ENCODE data around the gene TUBGCP3.
A peak's percentile ranks its signal among the peaks of the same experiment; 100 is the strongest.
"Not testable (repeated sequence)": the region's sequence is repeated elsewhere in the genome, so short reads cannot be mapped to it uniquely, and the experiment has no call there.

The TUBGCP3 gene

GRCh38 chr13:112513761-112514160, 74.2 kb downstream of the TUBGCP3 start:
- no peak for DNase-seq
- TF ChIP-seq POLR2A (IDR thresholded peaks at IDR 0.05; ENCODE audit: low read length) = no peak
- TF ChIP-seq GATA1 (IDR thresholded peaks at IDR 0.05; ENCODE audit: low read depth, low read length) = no peak

- no peak for DNase-seq
- TF ChIP-seq GATA1 (IDR thresholded peaks at IDR 0.05; ENCODE audit: low read depth, low read length) (no peak), POLR2A (IDR thresholded peaks at IDR 0.05; ENCODE audit: low read length) (no peak)
These were observed 76.8 kb downstream of the TUBGCP3 start for GRCh38 chr13:112510987-112511685.

GRCh38 chr13:112510002-112510780, 77.8 kb downstream of the TUBGCP3 start:
- DNase-seq = peak; percentile 53 to 57
- TF ChIP-seq POLR2A (IDR thresholded peaks at IDR 0.05; ENCODE audit: low read length) (no peak), GATA1 (IDR thresholded peaks at IDR 0.05; ENCODE audit: low read depth, low read length) (no peak)

GRCh38 chr13:112509190-112509589, 78.8 kb downstream of the TUBGCP3 start:
- DNase-seq = no peak
- TF ChIP-seq GATA1 (IDR thresholded peaks at IDR 0.05; ENCODE audit: low read depth, low read length) (no peak), POLR2A (IDR thresholded peaks at IDR 0.05; ENCODE audit: low read length) (no peak)

GRCh38 chr13:112506046-112506445, 81.9 kb downstream of the TUBGCP3 start:
- TF ChIP-seq POLR2A (IDR thresholded peaks at IDR 0.05; ENCODE audit: low read length) (no peak), GATA1 (IDR thresholded peaks at IDR 0.05; ENCODE audit: low read depth, low read length) (no peak)
- no peak for DNase-seq

- no peak for DNase-seq
- TF ChIP-seq GATA1 (IDR thresholded peaks at IDR 0.05; ENCODE audit: low read depth, low read length) (no peak), POLR2A (IDR thresholded peaks at IDR 0.05; ENCODE audit: low read length) (no peak)
These were observed 91.8 kb downstream of the TUBGCP3 start for GRCh38 chr13:112496166-112496565.

- no peak for DNase-seq
- no peak for TF ChIP-seq GATA1 (IDR thresholded peaks at IDR 0.05; ENCODE audit: low read depth, low read length)
- TF ChIP-seq POLR2A (IDR thresholded peaks at IDR 0.05; ENCODE audit: low read length) = no peak
These were observed 92.5 kb downstream of the TUBGCP3 start for GRCh38 chr13:112495465-112495864.

- TF ChIP-seq POLR2A (IDR thresholded peaks at IDR 0.05; ENCODE audit: low read length) (no peak), GATA1 (IDR thresholded peaks at IDR 0.05; ENCODE audit: low read depth, low read length) (no peak)
- DNase-seq = no peak
These were observed 98.8 kb downstream of the TUBGCP3 start for GRCh38 chr13:112489199-112489598.

- not testable (repeated sequence) for DNase-seq
These were observed 99.5 kb downstream of the TUBGCP3 start for GRCh38 chr13:112488343-112489050.

- DNase-seq = no peak
- TF ChIP-seq POLR2A (IDR thresholded peaks at IDR 0.05; ENCODE audit: low read length) = no peak
- no peak for TF ChIP-seq GATA1 (IDR thresholded peaks at IDR 0.05; ENCODE audit: low read depth, low read length)
These were observed 100.8 kb downstream of the TUBGCP3 start for GRCh38 chr13:112487127-112487517.

- DNase-seq = no peak
- TF ChIP-seq POLR2A (IDR thresholded peaks at IDR 0.05; ENCODE audit: low read length) = no peak
- TF ChIP-seq GATA1 (IDR thresholded peaks at IDR 0.05; ENCODE audit: low read depth, low read length) = no peak
These were observed 101.4 kb downstream of the TUBGCP3 start for GRCh38 chr13:112486386-112487126.

GRCh38 chr13:112485814-112486213, 102.1 kb downstream of the TUBGCP3 start:
- DNase-seq = not testable (repeated sequence)

- TF ChIP-seq POLR2A (IDR thresholded peaks at IDR 0.05; ENCODE audit: low read length) = no peak
- no peak for TF ChIP-seq GATA1 (IDR thresholded peaks at IDR 0.05; ENCODE audit: low read depth, low read length)
- DNase-seq = no peak
These were observed 104.7 kb downstream of the TUBGCP3 start for GRCh38 chr13:112483299-112483698.

GRCh38 chr13:112481458-112481857, 106.5 kb downstream of the TUBGCP3 start:
- DNase-seq = no peak
- no peak for TF ChIP-seq POLR2A (IDR thresholded peaks at IDR 0.05; ENCODE audit: low read length)
- no peak for TF ChIP-seq GATA1 (IDR thresholded peaks at IDR 0.05; ENCODE audit: low read depth, low read length)

Data from erythroblast (primary cell).